Smooth muscle cell of bladder (primary cell): ENCODE measurements around the gene ZNF708. TPM values are rescaled to one million over a fixed set of nuclear protein-coding genes. Genes with fewer than 3 reads are reported as not detected.

ENCODE experiments used
- total RNA-seq: library from RNA; depleted of rRNA; stranded (reverse); fragments of >200 nt; gene quantifications from 2 replicates; pipeline ENCODE4 v1.2.3, GENCODE V29; 2014

The ZNF708 gene
- 3.2 and 3.8 TPM in 2 replicates for total RNA-seq

GRCh38 chr19:21328885-21329605 lies at the start of gene ZNF708:
TSS of gene ZNF708 (minus strand) at chr19:21329410. CDS start at chr19:21329212, 198 bp downstream.

GRCh38 chr19:21358768-21359451 lies 29.7 kb upstream of the ZNF708 start, which contains the start of gene ZNF738:
TSS of gene ZNF738 (plus strand) at chr19:21359000. CDS start at chr19:21359141, 141 bp downstream.

Other genes with a start within 250 kb of the ZNF708 start
- 2.4 and 3.6 TPM in 2 replicates for gene ZNF714, start 247.2 kb downstream of the ZNF708 start, total RNA-seq
- 1.8 and 2.4 TPM in 2 replicates for gene ZNF431, start 187.4 kb downstream of the ZNF708 start, total RNA-seq
- 2.4 TPM in 2 replicates for gene ZNF738, start 29.6 kb upstream of the ZNF708 start, total RNA-seq
- gene ZNF493, start 67.7 kb upstream of the ZNF708 start, total RNA-seq: 22.0 and 27.5 TPM in 2 replicates
- 4.6 and 5.0 TPM in 2 replicates for gene ZNF429, start 176.2 kb upstream of the ZNF708 start, total RNA-seq